ENCODE results near the gene PPIL1.
"Not testable (repeated sequence)": the region's sequence is repeated elsewhere in the genome, so short reads cannot be mapped to it uniquely, and the experiment has no call there.

DNA sequence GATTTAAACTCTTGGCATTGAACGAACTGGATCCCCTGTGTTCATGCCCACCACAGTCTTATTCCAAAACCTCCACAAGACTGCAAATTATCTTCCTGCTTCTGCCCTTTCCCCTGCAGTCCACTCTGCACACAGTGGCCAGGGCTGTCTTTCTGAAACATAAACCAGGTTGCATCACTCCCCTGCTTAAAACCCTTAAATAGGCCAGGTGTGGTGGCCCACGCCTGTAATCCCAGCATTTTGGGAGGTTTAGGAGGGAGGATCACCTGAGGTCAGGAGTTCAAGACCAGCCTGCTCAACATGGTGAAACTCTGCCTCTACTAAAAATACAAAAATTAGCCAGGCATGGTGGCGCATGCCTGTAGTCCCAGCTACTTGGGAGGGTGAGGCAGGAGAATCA lies 61.6 kb downstream of the PPIL1 start:
- TF ChIP-seq, protein P1, sequence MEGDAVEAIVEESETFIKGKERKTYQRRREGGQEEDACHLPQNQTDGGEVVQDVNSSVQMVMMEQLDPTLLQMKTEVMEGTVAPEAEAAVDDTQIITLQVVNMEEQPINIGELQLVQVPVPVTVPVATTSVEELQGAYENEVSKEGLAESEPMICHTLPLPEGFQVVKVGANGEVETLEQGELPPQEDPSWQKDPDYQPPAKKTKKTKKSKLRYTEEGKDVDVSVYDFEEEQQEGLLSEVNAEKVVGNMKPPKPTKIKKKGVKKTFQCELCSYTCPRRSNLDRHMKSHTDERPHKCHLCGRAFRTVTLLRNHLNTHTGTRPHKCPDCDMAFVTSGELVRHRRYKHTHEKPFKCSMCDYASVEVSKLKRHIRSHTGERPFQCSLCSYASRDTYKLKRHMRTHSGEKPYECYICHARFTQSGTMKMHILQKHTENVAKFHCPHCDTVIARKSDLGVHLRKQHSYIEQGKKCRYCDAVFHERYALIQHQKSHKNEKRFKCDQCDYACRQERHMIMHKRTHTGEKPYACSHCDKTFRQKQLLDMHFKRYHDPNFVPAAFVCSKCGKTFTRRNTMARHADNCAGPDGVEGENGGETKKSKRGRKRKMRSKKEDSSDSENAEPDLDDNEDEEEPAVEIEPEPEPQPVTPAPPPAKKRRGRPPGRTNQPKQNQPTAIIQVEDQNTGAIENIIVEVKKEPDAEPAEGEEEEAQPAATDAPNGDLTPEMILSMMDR (IDR thresholded peaks at IDR 0.05): not testable (repeated sequence)
- TF ChIP-seq POLR2A (IDR thresholded peaks at IDR 0.05): not testable (repeated sequence)

Data from lower leg skin (tissue), 3 donors.